Measurements from ENCODE around the gene FAIM2.

The FAIM2 gene

GRCh38 chr12:49821373-49822287 lies 82.1 kb downstream of the FAIM2 start:
- DNase-seq = no peak

GRCh38 chr12:49819786-49820185 lies 83.9 kb downstream of the FAIM2 start:
- no peak for DNase-seq

- no peak for DNase-seq
Measured at GRCh38 chr12:49818241-49818895, 85.3 kb downstream of the FAIM2 start.
